ENCODE results near the gene BPIFB4. TPM values are rescaled to one million over a fixed set of nuclear protein-coding genes. Genes with fewer than 3 reads are reported as not detected.

Gene BPIFB4
- polyA plus RNA-seq, 3 donors, result not detected

- DNase-seq (ENCODE audit: extremely low read depth in 1 of 11, low read depth in 9 of 11, low spot score in 4 of 11), result no peak
These were observed 20.3 kb upstream of the BPIFB4 start for GRCh38 chr20:33059136-33059535.

DNA sequence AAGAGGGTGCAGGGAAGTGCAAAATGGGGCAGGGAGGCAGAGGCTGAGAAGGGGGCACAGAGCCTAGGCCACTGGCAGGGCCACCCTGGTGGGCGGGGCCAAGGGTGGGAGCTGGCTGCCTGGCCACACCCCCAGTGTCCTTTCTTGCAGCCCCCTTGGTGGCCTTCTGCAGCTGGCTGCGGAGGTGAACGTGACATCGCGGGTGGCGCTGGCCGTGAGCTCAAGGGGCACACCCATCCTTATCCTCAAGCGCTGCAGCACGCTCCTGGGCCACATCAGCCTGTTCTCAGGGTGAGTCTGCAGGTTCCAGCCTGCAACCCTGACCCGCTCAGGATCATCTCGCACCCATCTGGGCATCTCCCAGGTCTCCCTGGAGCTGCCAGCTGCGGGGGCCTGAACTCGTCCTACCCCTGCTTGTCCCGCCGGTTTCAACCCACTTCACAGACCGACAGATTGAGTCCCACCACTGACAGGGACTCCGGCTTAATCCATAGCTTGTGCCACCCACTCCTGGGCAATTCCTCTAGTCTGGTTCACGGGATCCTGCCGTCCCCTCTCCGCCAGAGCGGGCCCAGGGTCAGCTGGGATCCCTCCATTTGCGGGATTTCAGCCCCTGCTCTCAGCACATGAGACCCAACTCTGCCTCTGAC, 19.6 kb upstream of the BPIFB4 start:
- no peak for DNase-seq (ENCODE audit: extremely low read depth in 1 of 11, low read depth in 9 of 11, low spot score in 4 of 11)

DNA sequence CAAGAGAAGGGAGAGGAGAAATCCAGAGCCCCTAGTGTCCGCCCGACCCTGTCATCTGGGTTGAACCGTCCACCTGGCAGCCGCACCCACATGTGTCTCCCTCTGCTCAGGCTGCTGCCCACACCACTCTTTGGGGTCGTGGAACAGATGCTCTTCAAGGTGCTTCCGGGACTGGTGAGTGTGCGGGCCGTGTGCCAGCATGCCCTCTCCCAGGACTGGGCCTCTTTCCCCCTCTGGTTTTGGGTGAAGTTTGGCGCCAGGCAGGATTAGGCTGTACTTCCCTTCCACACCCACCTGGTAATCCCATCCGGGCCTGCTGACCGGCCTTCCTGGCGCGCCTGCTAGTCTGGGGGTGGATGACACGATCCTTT, 17.8 kb upstream of the BPIFB4 start:
- no peak for DNase-seq (ENCODE audit: extremely low read depth in 1 of 11, low read depth in 9 of 11, low spot score in 4 of 11)

- DNase-seq (ENCODE audit: extremely low read depth in 1 of 11, low read depth in 9 of 11, low spot score in 4 of 11), result no peak
These were observed 17.2 kb upstream of the BPIFB4 start for GRCh38 chr20:33062105-33062824.

- no peak for DNase-seq (ENCODE audit: extremely low read depth in 1 of 11, low read depth in 9 of 11, low spot score in 4 of 11)
These were observed 16.7 kb upstream of the BPIFB4 start for GRCh38 chr20:33062825-33063149.

DNA sequence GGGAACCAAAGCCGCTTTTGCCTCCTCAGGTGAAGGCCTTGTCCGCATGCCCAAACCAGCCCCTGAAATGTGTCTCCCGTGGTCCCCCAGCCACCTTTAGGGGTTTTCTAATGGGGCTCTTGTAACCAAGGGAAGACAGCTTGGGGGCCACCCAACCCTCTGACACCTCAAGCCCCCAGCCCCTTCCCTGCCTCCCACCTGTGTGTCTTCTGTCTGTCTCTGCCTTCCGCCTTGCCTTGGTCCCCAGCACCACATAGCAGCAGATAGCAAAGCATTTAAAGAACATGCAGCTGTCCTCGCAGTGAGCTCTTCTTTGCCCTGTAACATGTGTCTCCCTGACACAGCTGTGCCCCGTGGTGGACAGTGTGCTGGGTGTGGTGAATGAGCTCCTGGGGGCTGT, 16.2 kb upstream of the BPIFB4 start:
- DNase-seq (ENCODE audit: extremely low read depth in 1 of 11, low read depth in 9 of 11, low spot score in 4 of 11), result no peak

DNA sequence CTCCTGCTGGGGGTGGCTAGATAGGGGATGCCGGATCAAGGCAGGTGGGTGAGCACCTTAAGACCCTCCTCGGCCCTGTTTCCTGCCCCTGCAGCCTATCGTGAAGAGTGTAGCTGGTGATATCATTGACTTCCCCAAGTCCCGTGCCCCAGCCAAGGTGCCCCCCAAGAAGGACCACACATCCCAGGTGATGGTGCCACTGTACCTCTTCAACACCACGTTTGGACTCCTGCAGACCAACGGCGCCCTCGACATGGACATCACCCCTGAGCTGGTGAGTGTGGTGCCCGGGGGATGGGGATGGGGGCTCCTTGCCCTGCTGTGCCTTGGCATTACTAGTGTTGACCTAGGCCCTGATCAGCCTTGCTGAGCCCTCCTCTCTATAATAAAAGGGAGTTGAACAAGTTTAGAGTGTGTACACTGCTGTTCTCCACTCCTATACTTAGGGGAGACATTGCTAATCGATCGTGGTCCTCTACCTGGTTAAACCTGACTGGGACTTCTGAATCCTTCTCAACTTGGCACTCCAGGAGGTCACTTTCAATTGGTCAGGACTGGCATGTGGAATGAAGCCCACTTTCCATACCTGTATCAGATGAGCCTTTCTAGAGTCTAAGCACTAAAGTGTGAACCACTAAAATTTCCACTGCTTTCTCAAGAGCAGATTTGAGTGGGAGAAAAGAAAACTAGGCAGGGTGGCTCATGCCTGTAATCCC, 14.7 kb upstream of the BPIFB4 start:
- DNase-seq (ENCODE audit: extremely low read depth in 1 of 11, low read depth in 9 of 11, low spot score in 4 of 11), result no peak

- DNase-seq (ENCODE audit: extremely low read depth in 1 of 11, low read depth in 9 of 11, low spot score in 4 of 11), result no peak
These were observed 13.7 kb upstream of the BPIFB4 start for GRCh38 chr20:33065785-33066184.

GRCh38 chr20:33067806-33068205, 11.6 kb upstream of the BPIFB4 start:
- DNase-seq (ENCODE audit: extremely low read depth in 1 of 11, low read depth in 9 of 11, low spot score in 4 of 11), result no peak

- DNase-seq (ENCODE audit: extremely low read depth in 1 of 11, low read depth in 9 of 11, low spot score in 4 of 11), result no peak
These were observed 11.0 kb upstream of the BPIFB4 start for GRCh38 chr20:33068251-33068939.

DNA sequence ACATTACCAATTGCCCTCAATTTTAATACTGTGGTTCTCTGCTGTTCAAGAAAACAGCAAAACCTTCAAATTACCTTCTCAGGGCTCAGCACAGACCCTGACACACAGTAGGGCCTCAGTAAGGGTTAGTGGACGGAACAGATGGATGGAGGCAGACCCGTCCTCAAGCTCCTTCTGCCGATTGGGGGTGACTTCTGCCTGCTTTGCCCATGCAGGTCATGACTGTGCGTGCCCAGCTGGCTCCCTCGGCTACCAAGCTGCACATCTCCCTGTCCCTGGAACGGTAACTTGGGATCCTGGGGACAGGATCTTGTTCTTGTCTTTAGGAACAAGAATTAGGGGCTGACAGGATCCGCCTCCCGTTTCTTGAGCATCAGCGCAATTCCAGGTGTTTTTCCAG, 9.8 kb upstream of the BPIFB4 start:
- DNase-seq (ENCODE audit: extremely low read depth in 1 of 11, low read depth in 9 of 11, low spot score in 4 of 11), result no peak

DNA sequence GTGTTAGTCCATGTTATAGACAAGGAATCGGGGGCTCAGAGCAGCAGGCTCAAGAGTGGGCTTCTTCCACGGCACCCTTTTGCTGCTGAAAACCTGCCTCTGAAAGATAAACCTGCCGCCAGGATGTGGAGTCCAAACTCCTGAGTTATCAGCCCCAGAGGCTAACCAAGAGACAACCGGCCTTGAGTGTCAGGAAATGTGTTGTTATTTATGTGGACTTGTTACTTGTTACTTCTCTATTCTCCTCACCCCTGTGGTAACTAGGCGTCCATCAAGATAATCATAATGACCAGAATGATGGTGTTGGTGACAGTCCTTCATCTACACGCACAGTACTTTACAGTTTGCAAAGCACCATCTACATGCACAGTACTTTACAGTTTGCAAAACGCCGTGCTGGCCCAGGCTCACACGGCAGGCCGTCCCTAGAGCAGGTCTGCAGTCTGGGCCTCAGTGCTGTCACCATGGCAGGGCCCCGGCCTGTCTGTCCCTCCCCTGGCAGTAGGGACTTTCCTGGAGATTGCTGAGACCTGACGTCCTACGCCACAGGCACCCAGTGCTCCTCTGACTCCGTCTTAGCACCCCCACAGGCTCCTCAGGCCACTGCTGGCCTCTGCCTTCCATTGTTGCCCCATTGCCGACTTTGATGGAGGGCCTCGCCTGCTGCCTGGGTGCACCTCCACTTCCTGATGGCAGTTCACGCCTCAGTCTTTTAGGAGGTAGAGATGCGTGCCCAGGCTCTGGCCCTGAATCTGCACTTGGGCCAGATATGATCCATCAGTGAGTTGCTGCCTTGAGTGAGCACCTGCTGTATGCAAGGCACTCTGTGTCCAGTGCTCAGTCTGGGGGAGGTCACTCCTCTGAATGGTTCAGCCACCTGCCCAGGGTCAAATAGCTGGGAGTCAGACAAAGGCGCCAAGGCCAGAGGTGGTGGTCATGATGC, 9.1 kb upstream of the BPIFB4 start:
- no peak for DNase-seq (ENCODE audit: extremely low read depth in 1 of 11, low read depth in 9 of 11, low spot score in 4 of 11)

- no peak for DNase-seq (ENCODE audit: extremely low read depth in 1 of 11, low read depth in 9 of 11, low spot score in 4 of 11)
These were observed 8.2 kb upstream of the BPIFB4 start for GRCh38 chr20:33071198-33071597.

- DNase-seq (ENCODE audit: extremely low read depth in 1 of 11, low read depth in 9 of 11, low spot score in 4 of 11), result no peak
These were observed 7.1 kb upstream of the BPIFB4 start for GRCh38 chr20:33072362-33072761.

- DNase-seq (ENCODE audit: extremely low read depth in 1 of 11, low read depth in 9 of 11, low spot score in 4 of 11), result no peak
These were observed 6.6 kb upstream of the BPIFB4 start for GRCh38 chr20:33072813-33073212.

DNA sequence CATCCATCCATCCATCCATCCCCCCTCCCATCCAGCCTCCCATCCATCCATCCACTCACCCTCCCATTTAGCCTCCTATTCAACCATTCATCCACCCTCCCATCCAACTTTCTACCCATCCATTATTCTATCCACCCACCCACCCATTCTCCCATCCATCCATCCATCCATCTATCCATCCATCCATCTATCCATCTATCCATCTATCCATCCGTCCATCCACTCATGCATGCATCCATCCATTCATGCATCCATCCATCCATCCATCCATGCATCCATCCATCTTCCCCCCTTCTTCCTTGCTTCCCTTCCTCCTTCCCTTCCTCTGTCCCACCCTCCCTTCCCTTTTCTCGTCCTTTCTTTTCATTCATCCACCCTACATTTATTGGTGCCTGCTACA, 4.8 kb upstream of the BPIFB4 start:
- DNase-seq (ENCODE audit: extremely low read depth in 1 of 11, low read depth in 9 of 11, low spot score in 4 of 11), result no peak

- no peak for DNase-seq (ENCODE audit: extremely low read depth in 1 of 11, low read depth in 9 of 11, low spot score in 4 of 11)
These were observed 4.2 kb upstream of the BPIFB4 start for GRCh38 chr20:33075281-33075680.

- no peak for DNase-seq (ENCODE audit: extremely low read depth in 1 of 11, low read depth in 9 of 11, low spot score in 4 of 11)
These were observed 2.6 kb upstream of the BPIFB4 start for GRCh38 chr20:33076662-33077372.

Measured in renal cortex interstitium (tissue), 11 donors.